Stimulated activated CD8-positive, alpha-beta memory T cell treated with anti-CD3 and anti-CD28 coated beads, Interleukin-12 subunit alpha, Interleukin-12 subunit beta, amount 100 ng/mL, for 1 hour (primary cell): ENCODE data around the gene GCH1.

Experiments
- DNase-seq: peaks from one replicate; pipeline ENCODE4 v3.0.0-alpha.2; 2020; ENCODE audit warnings: low read depth

The GCH1 gene

DNA sequence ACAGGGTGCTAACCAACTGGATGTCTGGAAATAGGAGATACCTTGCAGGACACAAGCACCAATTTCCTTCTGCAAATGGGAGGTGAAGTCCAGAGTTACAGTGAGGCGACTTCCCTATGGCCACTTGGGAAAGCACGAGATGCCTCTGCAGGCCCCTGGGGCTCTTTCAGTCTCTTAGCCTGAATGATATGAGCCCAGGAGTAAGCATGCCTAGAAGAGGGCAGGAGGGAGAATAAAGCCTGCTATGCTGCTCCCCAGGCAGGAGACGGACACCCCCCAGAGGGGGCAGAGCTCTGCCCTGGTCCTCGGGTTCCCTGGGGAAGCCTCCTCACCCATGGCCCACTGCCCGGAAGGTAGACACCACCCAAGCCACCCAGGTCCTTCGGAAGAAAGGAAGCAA lies 105.1 kb downstream of the GCH1 start:
- DNase-seq: no peak

- no peak for DNase-seq
These were observed 105.7 kb downstream of the GCH1 start for GRCh38 chr14:54796961-54797360.

GRCh38 chr14:54794796-54795195 lies 107.8 kb downstream of the GCH1 start:
- DNase-seq: no peak

- DNase-seq: no peak
These were observed 108.5 kb downstream of the GCH1 start for GRCh38 chr14:54794159-54794558.

- no peak for DNase-seq
These were observed 110.3 kb downstream of the GCH1 start for GRCh38 chr14:54792288-54792687.
